ENCODE data around the gene FAM120B.
"Not testable (repeated sequence)": the region's sequence is repeated elsewhere in the genome, so short reads cannot be mapped to it uniquely, and the experiment has no call there.

FAM120B gene

DNA sequence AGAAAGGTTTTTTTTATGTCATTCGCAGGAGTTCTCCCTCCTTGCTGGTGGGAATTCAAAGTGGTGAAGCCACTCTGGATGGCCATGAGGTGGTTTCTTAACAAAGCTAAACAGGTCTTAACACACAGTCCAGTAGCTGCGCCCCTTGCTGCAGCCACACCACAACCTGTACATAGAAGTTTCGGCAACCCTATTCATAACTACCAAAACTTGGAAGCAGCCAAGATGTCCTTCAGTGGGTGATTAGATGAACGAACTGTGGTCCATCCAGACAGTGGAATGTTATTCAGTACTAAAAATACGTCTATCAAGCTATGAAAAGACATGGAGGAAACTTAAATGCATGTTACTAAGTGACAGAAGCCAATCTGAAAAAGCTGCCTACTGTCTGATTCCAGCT is 78.9 kb downstream of the FAM120B start:
- TF ChIP-seq, protein P1, sequence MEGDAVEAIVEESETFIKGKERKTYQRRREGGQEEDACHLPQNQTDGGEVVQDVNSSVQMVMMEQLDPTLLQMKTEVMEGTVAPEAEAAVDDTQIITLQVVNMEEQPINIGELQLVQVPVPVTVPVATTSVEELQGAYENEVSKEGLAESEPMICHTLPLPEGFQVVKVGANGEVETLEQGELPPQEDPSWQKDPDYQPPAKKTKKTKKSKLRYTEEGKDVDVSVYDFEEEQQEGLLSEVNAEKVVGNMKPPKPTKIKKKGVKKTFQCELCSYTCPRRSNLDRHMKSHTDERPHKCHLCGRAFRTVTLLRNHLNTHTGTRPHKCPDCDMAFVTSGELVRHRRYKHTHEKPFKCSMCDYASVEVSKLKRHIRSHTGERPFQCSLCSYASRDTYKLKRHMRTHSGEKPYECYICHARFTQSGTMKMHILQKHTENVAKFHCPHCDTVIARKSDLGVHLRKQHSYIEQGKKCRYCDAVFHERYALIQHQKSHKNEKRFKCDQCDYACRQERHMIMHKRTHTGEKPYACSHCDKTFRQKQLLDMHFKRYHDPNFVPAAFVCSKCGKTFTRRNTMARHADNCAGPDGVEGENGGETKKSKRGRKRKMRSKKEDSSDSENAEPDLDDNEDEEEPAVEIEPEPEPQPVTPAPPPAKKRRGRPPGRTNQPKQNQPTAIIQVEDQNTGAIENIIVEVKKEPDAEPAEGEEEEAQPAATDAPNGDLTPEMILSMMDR (IDR thresholded peaks at IDR 0.05) = no peak
- no peak for DNase-seq (ENCODE audit: low spot score)
- no peak overlapping the region for H3K27ac ChIP-seq
- no peak overlapping the region for H3K4me3 ChIP-seq

DNA sequence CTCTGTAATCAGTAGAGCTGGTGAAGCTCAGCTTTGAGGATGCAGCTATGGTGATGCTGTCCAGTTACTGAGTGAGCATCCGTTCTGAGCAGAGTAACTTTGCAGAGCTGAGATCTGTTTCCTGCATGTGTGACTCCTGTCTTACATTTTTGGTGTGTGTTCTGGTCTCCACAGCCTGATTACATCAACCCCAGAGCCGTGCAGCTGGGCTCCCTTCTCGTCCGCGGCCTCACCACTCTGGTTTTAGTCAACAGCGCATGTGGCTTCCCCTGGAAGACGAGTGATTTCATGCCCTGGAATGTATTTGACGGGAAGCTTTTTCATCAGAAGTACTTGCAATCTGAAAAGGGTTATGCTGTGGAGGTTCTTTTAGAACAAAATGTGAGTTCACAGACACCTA is 81.6 kb downstream of the FAM120B start:
- TF ChIP-seq, protein P1 (IDR thresholded peaks at IDR 0.05) = no peak
- H3K27ac ChIP-seq = no peak overlapping the region
- H3K4me3 ChIP-seq = no peak overlapping the region
- DNase-seq (ENCODE audit: low spot score) = no peak

DNA sequence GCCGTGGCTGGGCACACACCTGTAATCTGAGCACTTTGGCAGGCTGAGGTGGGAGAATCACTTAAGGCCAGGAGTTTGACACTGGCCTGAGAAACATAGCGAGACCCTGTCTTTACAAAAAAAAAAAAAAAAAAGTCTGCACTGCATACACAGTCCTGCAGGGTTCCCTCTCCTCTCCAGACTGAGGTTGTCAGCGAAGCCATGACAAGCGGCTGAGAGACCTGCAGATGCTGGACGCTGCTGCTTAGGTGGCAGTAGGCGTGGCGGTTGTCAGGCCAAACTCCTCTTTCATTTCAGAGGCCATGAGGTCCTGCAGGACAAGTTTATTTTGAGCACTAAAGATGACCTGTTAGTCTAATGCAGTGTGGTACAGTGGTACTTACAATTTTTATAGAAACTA is 86.5 kb downstream of the FAM120B start:
- Histone ChIP-seq H3K4me3 (no peak overlapping the region), H3K27ac (no peak overlapping the region)
- TF ChIP-seq, protein P1 (IDR thresholded peaks at IDR 0.05) = no peak
- no peak for DNase-seq (ENCODE audit: low spot score)

DNA sequence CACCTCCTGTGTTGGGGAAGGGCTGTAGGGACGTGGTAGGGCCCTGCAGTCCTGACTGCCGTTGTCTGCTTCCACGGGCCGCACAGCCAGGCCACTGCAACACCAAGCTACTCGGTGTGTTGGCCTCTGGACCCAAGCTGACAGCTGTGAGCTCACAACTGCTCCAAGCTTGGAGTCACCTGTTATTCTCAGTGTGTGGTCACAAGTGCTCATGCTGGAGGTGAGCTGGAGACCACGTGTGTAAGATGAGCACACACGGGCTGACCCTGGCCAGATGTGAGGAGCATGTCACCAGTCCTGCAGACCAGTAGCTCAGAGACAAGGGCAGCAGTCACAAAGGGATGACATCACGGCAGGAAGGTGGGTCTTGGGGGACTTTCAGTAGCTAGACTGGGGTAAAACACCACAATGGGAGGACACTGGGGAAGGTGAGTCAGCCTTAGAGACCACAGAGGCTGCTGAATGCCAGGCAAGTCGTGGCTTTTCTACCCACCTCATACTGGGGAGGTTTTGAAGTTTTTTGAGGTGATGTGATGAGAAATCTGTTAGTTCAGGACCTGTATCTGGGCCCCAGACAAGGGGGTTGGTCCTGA is 87.3 kb downstream of the FAM120B start:
- no peak for DNase-seq (ENCODE audit: low spot score)
- TF ChIP-seq, protein P1 (IDR thresholded peaks at IDR 0.05) = no peak
- Histone ChIP-seq H3K4me3 (no peak overlapping the region), H3K27ac (no peak overlapping the region)

DNA sequence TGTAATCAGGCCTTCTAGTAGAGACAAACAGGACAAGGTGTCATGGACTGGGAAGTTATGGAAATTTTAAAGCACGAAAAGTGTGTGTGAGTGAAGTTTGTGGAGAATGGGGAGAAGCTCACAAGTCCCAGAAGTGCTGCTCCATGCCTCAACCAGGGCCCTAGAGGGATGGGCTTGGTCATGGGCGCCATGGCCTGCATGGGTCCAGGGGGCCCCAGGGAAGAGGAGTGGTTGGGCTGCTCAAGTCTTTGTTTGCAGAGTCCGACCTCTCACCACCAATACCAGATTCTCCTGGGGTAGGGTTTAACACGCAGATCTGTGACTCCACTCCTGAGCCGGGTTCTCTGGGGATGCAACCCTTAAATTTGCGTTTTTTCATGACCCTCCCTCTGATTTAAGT is 88.4 kb downstream of the FAM120B start:
- Histone ChIP-seq H3K27ac (no peak overlapping the region), H3K4me3 (no peak overlapping the region)
- no peak for DNase-seq (ENCODE audit: low spot score)
- TF ChIP-seq, protein P1 (IDR thresholded peaks at IDR 0.05) = no peak

DNA sequence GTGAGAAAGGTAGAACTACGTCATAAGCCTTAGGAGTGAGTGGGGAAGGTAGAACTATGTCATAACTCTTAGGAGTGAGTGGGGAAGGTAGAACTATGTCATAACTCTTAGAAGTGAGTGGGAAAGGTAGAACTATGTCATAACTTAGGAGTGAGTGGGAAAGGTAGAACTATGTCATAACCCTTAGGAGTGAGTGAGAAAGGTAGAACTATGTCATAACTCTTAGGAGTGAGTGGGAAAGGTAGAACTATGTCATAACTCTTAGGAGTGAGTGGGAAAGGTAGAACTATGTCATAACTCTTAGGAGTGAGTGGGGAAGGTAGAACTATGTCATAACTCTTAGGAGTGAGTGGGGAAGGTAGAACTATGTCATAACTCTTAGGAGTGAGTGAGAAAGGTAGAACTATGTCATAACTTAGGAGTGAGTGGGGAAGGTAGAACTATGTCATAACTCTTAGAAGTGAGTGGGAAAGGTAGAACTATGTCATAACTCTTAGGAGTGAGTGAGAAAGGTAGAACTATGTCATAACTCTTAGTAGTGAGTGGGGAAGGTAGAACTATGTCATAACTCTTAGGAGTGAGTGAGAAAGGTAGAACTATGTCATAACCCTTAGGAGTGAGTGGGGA is 92.3 kb downstream of the FAM120B start:
- H3K4me3 ChIP-seq; H3K27ac ChIP-seq; DNase-seq (ENCODE audit: low spot score): not testable (repeated sequence)

DNA sequence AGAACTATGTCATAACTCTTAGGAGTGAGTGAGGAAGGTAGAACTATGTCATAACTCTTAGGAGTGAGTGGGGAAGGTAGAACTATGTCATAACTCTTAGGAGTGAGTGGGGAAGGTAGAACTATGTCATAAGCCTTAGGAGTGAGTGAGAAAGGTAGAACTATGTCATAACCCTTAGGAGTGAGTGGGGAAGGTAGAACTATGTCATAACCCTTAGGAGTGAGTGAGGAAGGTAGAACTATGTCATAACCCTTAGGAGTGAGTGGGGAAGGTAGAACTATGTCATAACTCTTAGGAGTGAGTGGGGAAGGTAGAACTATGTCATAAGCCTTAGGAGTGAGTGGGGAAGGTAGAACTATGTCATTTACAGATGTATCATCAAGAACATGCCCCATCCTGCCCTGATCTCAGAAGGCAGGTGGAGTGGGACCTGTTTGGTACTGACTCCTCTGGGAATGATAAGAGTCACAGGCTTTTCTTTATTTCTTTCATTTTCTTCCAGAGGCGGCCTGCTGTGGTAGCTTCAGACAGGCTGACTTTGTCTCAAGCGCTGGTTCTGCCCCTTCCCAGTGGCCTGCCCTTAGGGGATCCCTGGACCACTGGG is 93.5 kb downstream of the FAM120B start:
- not testable (repeated sequence) for H3K4me3 ChIP-seq; H3K27ac ChIP-seq; DNase-seq (ENCODE audit: low spot score)

DNA sequence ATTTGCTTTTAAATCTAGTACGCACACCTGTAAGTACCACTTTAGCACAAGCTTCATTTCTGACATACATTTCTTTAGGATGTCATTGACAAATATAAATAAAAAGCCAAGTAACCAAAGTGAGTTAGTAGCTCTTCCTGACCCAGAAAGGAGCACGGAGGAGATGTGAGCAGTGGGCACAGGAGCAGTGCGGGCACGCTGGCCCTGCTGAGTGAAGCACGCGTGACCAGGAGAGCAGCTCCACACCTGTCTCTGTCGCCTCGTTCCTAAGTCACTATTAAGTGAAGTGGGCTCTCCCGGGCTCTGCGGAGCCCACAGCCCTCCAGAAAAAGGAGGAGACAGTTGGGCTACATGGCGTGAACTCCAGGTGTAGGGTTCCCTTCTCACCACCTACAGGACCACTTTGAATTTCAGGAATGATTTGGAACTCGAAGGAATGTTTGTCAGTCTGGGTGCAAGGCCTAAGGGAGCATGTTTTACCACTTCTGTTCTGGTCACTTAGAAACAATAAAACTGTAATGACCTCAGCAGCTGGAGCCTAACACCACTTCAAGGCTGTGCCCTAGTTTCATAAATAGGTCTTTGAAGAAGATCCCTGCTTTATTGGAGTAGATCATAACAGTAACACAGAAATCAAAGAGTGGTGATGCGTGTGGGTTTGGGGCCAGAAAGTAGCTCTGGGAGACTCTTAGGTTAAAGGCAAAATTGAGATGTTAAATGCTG is 95.9 kb downstream of the FAM120B start:
- Histone ChIP-seq H3K4me3 (no peak overlapping the region), H3K27ac (no peak overlapping the region)
- TF ChIP-seq, protein P1 (IDR thresholded peaks at IDR 0.05) = no peak
- no peak for DNase-seq (ENCODE audit: low spot score)
